HG02885 (cell line): Measurements from ENCODE around the gene RMI2.
A peak's percentile ranks its signal among the peaks of the same experiment; 100 is the strongest.

Source experiments
- ATAC-seq: cut with Tn5 transposase; IDR thresholded peaks from one replicate; pipeline ENCODE4 v1.9.1; 2021; ENCODE audit warnings: mild to moderate bottlenecking; ENCODE audit not compliant: unreplicated experiment, poor library complexity

The RMI2 gene

GRCh38 chr16:11327277-11328171, 17.7 kb upstream of the RMI2 start:
- ATAC-seq = no peak

GRCh38 chr16:11328172-11329070, 16.8 kb upstream of the RMI2 start:
- ATAC-seq = peak; percentile 80

GRCh38 chr16:11329071-11329491, 16.2 kb upstream of the RMI2 start:
- no peak for ATAC-seq

GRCh38 chr16:11329891-11330290, 15.4 kb upstream of the RMI2 start:
- ATAC-seq = no peak

GRCh38 chr16:11330526-11331237, 14.6 kb upstream of the RMI2 start:
- no peak for ATAC-seq

GRCh38 chr16:11331967-11332366, 13.3 kb upstream of the RMI2 start:
- no peak for ATAC-seq

- no peak for ATAC-seq
Measured at GRCh38 chr16:11333010-11333409, 12.2 kb upstream of the RMI2 start.

GRCh38 chr16:11333702-11334101, 11.6 kb upstream of the RMI2 start:
- no peak for ATAC-seq

- no peak for ATAC-seq
Measured at GRCh38 chr16:11334831-11335404, 10.3 kb upstream of the RMI2 start.

GRCh38 chr16:11339075-11339474, 6.2 kb upstream of the RMI2 start:
- ATAC-seq = no peak

- no peak for ATAC-seq
Measured at GRCh38 chr16:11340710-11341109, 4.5 kb upstream of the RMI2 start.

GRCh38 chr16:11341371-11341770, 3.9 kb upstream of the RMI2 start:
- ATAC-seq = no peak

- no peak for ATAC-seq
Measured at GRCh38 chr16:11342021-11342855, 3.0 kb upstream of the RMI2 start.

GRCh38 chr16:11346700-11347319, 1.6 kb downstream of the RMI2 start:
- no peak for ATAC-seq

GRCh38 chr16:11347831-11348230, 2.6 kb downstream of the RMI2 start:
- ATAC-seq = no peak

- ATAC-seq = no peak
Measured at GRCh38 chr16:11348737-11349598, 3.7 kb downstream of the RMI2 start.

- ATAC-seq = no peak
Measured at GRCh38 chr16:11349599-11350276, 4.5 kb downstream of the RMI2 start.
